ENCODE data around the gene TUBGCP3.

TUBGCP3 gene

DNA sequence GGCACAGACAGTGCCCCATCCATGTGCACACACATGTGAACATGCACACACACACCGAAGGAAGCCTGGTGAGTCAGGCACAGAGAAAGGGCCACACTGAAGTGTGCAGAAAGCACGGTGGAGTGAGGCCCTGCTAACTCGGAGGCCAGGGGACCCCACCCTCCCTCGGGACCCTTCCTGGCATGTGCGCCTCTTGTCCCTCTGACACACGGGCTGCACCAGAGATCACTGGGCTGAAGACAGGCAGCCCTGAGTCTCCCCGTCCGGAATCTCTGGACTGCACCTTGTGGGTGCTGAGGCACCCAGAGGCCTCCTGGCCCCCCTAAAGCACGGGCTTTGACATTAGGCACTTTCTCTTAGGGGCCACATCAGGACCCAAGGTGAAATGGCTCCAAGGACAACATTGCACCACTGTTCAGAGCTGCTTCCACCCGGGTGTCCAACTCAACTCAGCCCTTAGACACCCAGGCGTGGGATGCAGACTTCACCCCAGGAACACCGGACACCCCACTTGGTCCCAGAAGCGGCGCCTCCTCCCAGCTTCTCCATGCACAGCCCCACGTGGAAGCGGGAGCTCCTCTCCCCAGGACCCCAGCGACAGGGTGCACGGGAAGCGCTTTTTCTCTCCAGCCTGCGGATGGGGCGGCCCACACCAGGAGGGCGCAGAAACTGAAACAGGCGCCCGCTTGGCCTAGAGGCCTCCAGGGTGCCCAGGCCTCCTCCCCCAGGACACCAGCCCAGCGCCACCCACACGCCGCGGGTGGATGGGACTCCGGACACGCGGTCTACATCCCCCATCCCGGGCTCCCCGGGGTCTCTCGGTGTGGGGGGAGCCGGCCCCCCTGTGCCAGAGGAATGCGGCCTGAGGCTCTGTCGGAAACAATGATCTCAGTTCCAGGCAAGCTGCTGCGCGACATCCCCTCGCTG lies 121.6 kb downstream of the TUBGCP3 start:
- Mint-ChIP-seq H3K9me3 (peaks cover 8% of the 10 kb centered on the region in 2 donors), H3K4me1 (no peaks in the 10 kb centered on the region), H3K4me3 (no peak overlapping the region), H3K27me3 (peaks cover 25% of the 10 kb centered on the region), H3K27ac (no peak overlapping the region)
- DNase-seq (no peak), ATAC-seq (peak; percentile 55)

DNA sequence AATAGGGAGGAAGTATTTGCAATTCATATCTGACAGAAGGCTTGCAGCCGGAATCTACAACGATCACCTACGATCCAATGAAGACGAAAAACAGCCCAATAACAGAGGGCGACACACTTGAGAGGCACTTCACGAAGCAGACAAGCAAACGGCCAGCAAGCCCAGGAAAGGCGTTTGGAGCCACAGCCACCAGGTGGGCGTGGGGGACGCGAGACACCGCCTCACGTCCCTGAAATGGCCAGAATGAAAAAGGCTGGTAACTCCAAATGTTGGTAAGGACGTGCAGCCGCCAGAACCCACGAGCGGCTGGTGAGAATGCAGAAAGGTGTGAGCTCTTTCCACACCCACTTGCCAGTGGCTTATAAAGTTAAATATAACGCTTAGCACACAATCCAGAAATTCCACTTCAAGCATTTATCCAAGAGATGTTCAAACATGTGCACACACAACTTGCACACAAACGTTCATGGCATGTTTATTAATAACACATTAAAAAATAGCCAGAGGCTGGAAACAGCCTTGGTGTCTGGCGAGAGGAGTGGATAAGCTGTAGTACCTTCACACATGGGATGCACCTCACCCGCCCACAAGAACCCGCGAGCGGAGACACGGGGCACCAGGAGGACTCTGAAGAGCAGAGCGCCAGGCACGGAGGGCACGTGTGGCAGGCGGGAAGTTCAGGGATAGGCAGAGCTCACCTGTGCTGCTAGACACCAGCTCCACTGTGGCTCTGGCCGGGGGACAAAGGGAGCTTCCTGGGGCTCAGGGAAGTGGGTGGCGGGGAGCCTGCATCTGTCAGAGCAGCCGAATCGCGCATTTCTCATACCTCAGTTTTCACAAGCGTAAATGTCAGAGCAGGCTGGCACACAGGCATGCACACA lies 122.5 kb downstream of the TUBGCP3 start:
- Mint-ChIP-seq H3K4me3 (no peak overlapping the region), H3K9me3 (peaks cover 8% of the 10 kb centered on the region in 2 donors), H3K4me1 (no peaks in the 10 kb centered on the region), H3K27me3 (peaks cover 25% of the 10 kb centered on the region), H3K27ac (peak overlapping the region in 1 of 2 donors; percentile 5)
- DNase-seq (no peak), ATAC-seq (no peak)

- Mint-ChIP-seq H3K4me1 (no peaks in the 10 kb centered on the region), H3K27ac (no peak overlapping the region), H3K9me3 (peaks cover 12 to 14% of the 10 kb centered on the region in 2 donors), H3K4me3 (no peak overlapping the region), H3K27me3 (peaks cover 29% of the 10 kb centered on the region)
- ATAC-seq (no peak), DNase-seq (no peak)
Observed at GRCh38 chr13:112464720-112465119, 123.2 kb downstream of the TUBGCP3 start.

DNA sequence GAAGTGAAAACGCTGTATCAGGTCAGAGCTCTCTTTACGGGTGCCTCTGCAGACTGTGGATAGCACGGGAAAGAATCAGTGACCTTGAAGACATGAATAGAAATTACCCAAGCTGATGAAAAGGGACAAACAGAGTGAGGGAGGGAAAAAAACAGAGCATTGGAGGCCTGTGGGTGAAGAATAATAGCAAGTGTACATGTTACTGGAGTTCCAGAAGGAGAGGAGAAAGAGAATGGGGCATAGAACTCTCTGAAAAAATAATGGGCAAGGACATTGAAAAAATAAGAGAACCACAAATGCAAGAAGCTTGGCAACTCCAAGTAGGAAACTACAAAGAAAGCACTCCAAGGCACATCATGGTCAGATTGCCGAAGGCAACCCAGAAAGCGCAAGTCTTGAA lies 125.5 kb downstream of the TUBGCP3 start:
- Mint-ChIP-seq H3K4me3 (no peak overlapping the region), H3K9me3 (peaks cover 16 to 25% of the 10 kb centered on the region in 2 donors), H3K27ac (no peak overlapping the region), H3K27me3 (peaks cover 34% of the 10 kb centered on the region), H3K4me1 (no peaks in the 10 kb centered on the region)
- no peak for ATAC-seq
- DNase-seq = no peak

- ATAC-seq = no peak
- H3K4me1 Mint-ChIP-seq = no peaks in the 10 kb centered on the region
- DNase-seq = no peak
- peaks cover 38% of the 10 kb centered on the region for H3K27me3 Mint-ChIP-seq
- no peak overlapping the region for H3K27ac Mint-ChIP-seq
- no peak overlapping the region for H3K4me3 Mint-ChIP-seq
- H3K9me3 Mint-ChIP-seq = peaks cover 14 to 23% of the 10 kb centered on the region in 2 donors
Observed at GRCh38 chr13:112457485-112457884, 130.5 kb downstream of the TUBGCP3 start.

DNA sequence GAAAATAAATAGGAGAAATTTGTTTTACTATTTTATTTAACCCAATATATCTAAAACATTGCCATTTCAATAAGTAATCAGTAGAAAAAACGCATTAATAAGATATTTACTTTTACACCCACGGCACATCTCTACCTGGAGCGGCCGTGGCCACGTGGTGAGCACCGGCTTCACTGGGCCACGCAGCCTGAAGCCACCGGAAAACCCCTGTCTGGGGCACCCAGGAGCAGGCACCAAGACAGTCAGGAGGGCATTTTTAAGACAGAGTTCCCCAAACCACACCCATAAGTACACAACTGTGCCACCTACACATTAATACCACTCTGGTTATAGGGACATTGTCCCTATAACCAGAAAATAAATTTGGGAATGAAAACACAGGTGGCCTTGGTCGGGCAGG lies 130.9 kb downstream of the TUBGCP3 start:
- no peaks in the 10 kb centered on the region for H3K4me1 Mint-ChIP-seq
- no peak overlapping the region for H3K27ac Mint-ChIP-seq
- peaks cover 10 to 19% of the 10 kb centered on the region in 2 donors for H3K9me3 Mint-ChIP-seq
- DNase-seq = no peak
- no peak overlapping the region for H3K4me3 Mint-ChIP-seq
- no peak for ATAC-seq
- peaks cover 34% of the 10 kb centered on the region for H3K27me3 Mint-ChIP-seq

DNA sequence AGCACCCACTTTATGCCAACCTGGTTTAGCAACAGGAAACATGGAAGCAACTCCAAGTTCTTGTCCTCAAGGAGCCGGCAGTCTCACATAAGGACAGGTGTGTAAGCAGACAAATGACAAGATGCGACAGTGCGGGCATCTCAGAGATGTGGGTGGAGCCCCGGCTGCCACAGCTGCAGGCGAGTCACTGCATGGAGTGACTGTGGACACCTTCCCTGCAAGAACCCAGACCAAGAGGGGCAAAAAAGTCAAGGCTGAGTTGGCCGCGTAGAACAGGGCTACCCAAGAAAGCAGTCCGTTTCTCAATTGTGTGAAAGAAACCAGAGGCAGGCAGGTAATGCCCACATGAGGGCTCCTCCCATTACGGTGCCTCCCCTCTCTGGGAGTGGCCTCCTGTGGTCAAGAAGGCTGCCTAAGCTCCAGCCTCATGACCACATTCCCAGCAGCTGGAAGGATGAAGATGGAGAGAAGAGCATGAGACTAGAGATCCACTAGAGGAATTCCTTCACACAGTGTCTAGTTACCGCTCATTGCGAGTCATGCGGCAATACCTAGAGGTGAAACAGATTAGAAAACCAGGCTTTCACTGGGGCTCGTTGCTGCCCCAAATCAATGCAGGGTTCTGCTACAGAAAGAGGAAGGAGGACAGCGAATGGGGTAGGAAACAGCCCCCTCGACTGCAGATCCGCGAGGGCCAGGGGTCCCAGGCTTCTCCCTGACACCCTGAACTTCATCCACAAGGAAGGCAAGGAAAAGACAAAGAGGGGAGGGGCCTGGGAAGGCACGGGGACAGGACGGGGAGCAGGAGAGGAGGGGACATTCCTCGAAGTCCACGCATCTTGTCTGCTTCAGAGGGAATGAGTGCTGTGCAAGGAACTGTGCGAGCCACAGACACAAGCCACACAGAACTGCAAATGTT lies 131.6 kb downstream of the TUBGCP3 start:
- no peak overlapping the region for H3K27ac Mint-ChIP-seq
- DNase-seq (no peak), ATAC-seq (no peak)
- H3K27me3 Mint-ChIP-seq = peaks cover 30% of the 10 kb centered on the region
- peaks cover 8 to 16% of the 10 kb centered on the region in 2 donors for H3K9me3 Mint-ChIP-seq
- no peak overlapping the region for H3K4me3 Mint-ChIP-seq
- H3K4me1 Mint-ChIP-seq = no peaks in the 10 kb centered on the region

GRCh38 chr13:112455476-112456059 lies 132.4 kb downstream of the TUBGCP3 start:
- no peak for ATAC-seq

DNA sequence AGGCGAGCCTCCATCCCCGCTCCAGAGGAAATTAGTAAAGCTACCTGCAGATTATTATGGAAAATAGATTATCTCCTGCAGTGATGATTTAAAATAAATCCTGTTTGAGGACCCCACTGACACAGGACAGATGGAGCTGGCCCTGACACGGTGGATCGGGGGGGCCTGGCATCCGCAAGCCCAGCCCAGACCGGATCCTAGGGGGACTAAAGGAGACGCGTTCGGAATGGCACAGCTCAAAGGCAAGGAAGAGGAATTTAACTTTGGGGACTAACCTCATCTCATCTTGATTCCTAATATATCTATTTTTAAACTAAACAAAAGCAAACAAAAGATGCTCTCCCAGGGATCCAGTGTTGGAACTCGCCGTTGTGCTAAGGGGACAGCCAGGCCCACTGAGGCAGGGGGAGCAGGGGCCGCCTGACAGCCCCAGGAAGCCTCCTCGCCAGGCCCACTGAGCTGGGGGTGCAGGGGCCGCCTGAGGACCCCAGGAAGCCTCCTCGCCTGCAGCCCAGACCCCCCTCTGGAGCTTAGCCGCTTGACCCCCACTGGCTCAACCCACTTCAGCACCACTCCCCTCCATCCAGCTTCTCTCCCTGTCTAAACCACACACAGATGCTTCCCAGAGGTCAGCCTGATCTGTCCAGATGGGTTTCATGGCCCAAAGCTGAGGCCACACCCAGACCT lies 133.2 kb downstream of the TUBGCP3 start:
- no peak overlapping the region for H3K4me3 Mint-ChIP-seq
- DNase-seq = no peak
- ATAC-seq = no peak
- H3K4me1 Mint-ChIP-seq = no peaks in the 10 kb centered on the region
- peaks cover 5 to 12% of the 10 kb centered on the region in 2 donors for H3K9me3 Mint-ChIP-seq
- H3K27me3 Mint-ChIP-seq = peaks cover 43% of the 10 kb centered on the region
- H3K27ac Mint-ChIP-seq = no peak overlapping the region

More at GRCh38 chr13:112455476-112456059, 132.4 kb downstream of the TUBGCP3 start:
- H3K9me3 Mint-ChIP-seq = peaks cover 8 to 16% of the 10 kb centered on the region in 2 donors
- DNase-seq = no peak
- H3K27ac Mint-ChIP-seq = no peak overlapping the region
- H3K27me3 Mint-ChIP-seq = peaks cover 38% of the 10 kb centered on the region
- H3K4me1 Mint-ChIP-seq = no peaks in the 10 kb centered on the region
- H3K4me3 Mint-ChIP-seq = no peak overlapping the region

DNA sequence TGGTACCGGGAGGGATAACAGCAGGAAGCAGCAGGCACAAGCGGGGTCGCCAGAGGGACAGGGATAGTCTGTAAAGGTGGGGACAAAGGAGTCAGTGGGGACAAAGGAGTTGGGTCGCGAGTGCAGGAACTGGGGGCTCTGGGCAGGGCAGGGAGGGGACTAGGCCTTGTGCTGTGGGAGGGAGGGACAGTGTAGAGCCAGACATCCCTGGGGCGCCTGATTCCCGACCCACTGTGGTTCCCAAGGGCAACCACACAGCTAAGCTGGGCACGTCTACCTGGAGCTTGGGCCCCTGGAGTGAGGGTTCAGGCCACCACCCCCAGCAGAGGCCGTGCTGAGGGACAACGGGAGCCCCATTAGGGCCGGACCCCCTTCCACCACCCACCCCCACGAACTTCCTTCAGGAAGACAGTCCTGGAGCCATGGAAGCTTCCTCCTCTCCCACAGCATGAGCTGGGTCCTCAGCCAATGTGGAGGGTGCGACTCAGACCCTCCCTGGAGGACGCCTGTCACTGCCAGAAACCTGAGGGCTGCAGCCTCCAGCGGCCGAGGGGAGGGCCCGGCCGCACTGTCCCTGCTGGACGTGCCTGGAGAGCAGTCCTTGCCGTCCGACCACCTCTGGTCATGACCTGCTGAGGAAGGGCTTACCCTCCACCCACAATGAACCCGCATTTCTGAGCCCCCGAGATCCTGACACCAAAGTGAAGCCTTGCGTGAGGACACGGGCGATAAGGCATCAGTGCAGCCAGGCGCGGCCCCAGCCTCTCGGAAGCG lies 133.9 kb downstream of the TUBGCP3 start:
- Mint-ChIP-seq H3K4me3 (no peak overlapping the region), H3K9me3 (peaks cover 0 to 6% of the 10 kb centered on the region in 2 donors), H3K27me3 (peaks cover 45% of the 10 kb centered on the region), H3K4me1 (no peaks in the 10 kb centered on the region), H3K27ac (no peak overlapping the region)
- ATAC-seq (no peak), DNase-seq (no peak)

GRCh38 chr13:112453207-112453829 lies 134.6 kb downstream of the TUBGCP3 start:
- no peaks in the 10 kb centered on the region for H3K4me1 Mint-ChIP-seq
- H3K4me3 Mint-ChIP-seq = no peak overlapping the region
- no peak overlapping the region for H3K27ac Mint-ChIP-seq
- no peak for DNase-seq
- no peak for ATAC-seq
- no peaks in the 10 kb centered on the region for H3K9me3 Mint-ChIP-seq
- H3K27me3 Mint-ChIP-seq = peaks cover 52% of the 10 kb centered on the region

- DNase-seq (no peak), ATAC-seq (no peak)
- Mint-ChIP-seq H3K27ac (no peak overlapping the region), H3K4me3 (no peak overlapping the region), H3K4me1 (no peaks in the 10 kb centered on the region), H3K27me3 (peaks cover 55% of the 10 kb centered on the region), H3K9me3 (no peaks in the 10 kb centered on the region)
Observed at GRCh38 chr13:112452380-112453206, 135.4 kb downstream of the TUBGCP3 start.

All from stimulated activated naive CD8-positive, alpha-beta T cell treated with anti-CD3 and anti-CD28 coated beads, Interleukin-15, amount 100 ng/mL, for 72 hours (primary cell).